ENCODE measurements around the gene MARCHF5. TPM values are rescaled to one million over a fixed set of nuclear protein-coding genes. Genes with fewer than 3 reads are reported as not detected.

Gene MARCHF5
- total and polyA plus RNA-seq, 2 of the 8 experiments (the other 6 are each of a cell fraction or from before 2014, with no cell fraction given): 8.7 to 26.8 TPM

DNA sequence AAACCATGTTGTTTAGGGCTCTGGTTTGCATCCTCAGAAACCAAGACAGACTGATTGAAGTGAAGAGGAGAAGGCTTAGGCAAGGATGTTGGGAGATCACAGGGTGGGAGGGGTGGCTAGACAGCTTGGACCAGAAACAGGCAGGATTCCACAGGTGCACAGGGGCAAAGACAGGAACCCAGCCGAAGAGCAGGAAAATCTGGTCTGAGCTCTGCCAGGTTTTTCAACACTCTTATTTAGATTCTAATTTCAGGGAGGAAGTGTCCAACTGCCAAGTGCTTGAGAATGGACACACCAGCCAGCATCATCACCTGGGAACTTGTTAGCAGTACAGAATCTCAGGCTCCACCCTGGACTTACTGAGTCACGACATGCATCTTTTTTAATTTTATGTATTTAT is 93.8 kb downstream of the MARCHF5 start (continued):
- no peak for TF ChIP-seq CTBP2 (IDR thresholded peaks at IDR 0.05; ENCODE audit: borderline replicate concordance, insufficient read depth, insufficient read length, low read length)
- TF ChIP-seq GTF2F1 (IDR thresholded peaks at IDR 0.05; ENCODE audit: borderline replicate concordance, low read depth, low read length): no peak
- TF ChIP-seq EGR1 (IDR thresholded peaks at IDR 0.05; ENCODE audit: borderline replicate concordance, low read depth, low read length): no peak
- TF ChIP-seq RBBP5 (IDR thresholded peaks at IDR 0.05; ENCODE audit: borderline replicate concordance, low read depth, low read length): no peak
- no peak for TF ChIP-seq EP300 (IDR thresholded peaks at IDR 0.05; ENCODE audit: borderline replicate concordance in 1 of 2, low read depth in 2 of 2, low read length in 2 of 2)
- TF ChIP-seq POLR2AphosphoS5 (IDR thresholded peaks at IDR 0.05; ENCODE audit: low read depth, low read length): no peak
- TF ChIP-seq PHF8 (conservative IDR thresholded peaks at IDR 0.05; ENCODE audit: low read depth, low read length): no peak

All from H1 (cell line).